IPS DF 6.9 (cell line): ENCODE results near the gene CHGA.

Source experiments
- DNase-seq: peaks from one replicate; pipeline ENCODE4 v3.0.0-alpha.2; 2013; ENCODE audit warnings: low read depth, low spot score
- H3K27ac ChIP-seq: one replicate; pipeline ENCODE4 v1.5.1; 2013; ENCODE audit warnings: low read length, control low read depth
- H3K27me3 ChIP-seq: 2 replicates; pipeline ENCODE4 v1.6.1; 2013; ENCODE audit warnings: mild to moderate bottlenecking, low read length; ENCODE audit not compliant: control insufficient read depth, insufficient read depth
- H3K36me3 ChIP-seq: 2 replicates; pipeline ENCODE4 v1.6.1; 2013; ENCODE audit warnings: low read length; ENCODE audit not compliant: control insufficient read depth, insufficient read depth
- H3K4me1 ChIP-seq: 2 replicates; pipeline ENCODE4 v1.6.1; 2013; ENCODE audit warnings: low read length; ENCODE audit not compliant: control insufficient read depth, insufficient read depth
- H3K4me3 ChIP-seq: 2 replicates; pipeline ENCODE4 v1.5.1; 2013; ENCODE audit warnings: mild to moderate bottlenecking, low read length
- H3K9me3 ChIP-seq: 2 replicates; pipeline ENCODE4 v1.6.1; 2013; ENCODE audit warnings: low read length, inconsistent platforms; ENCODE audit not compliant: control insufficient read depth, insufficient read depth
- WGBS: extraction: QIAGEN DNeasy Blood & Tissue Kit; methylation state at CpG from one replicate; pipeline ENCODE4 v1.1.7; 2013; ENCODE audit warnings: mixed read lengths, missing lambda C conversion rate; ENCODE audit not compliant: insufficient read length, insufficient coverage; 5-methylcytosine and 5-hydroxymethylcytosine counted together

CHGA gene

GRCh38 chr14:92945544-92945943 lies 22.6 kb downstream of the CHGA start:
- WGBS: no CpG with 5 or more reads among the region's 12 CpGs
- H3K27me3 ChIP-seq: no peaks in the 10 kb centered on the region

GRCh38 chr14:92945959-92946846 lies 23.3 kb downstream of the CHGA start:
- no peaks in the 10 kb centered on the region for H3K9me3 ChIP-seq
- no peak for DNase-seq
- no CpG with 5 or more reads among the region's 38 CpGs for WGBS
- H3K36me3 ChIP-seq: peaks cover 11% of the 10 kb centered on the region
- no peak overlapping the region for H3K27ac ChIP-seq
- H3K4me1 ChIP-seq: no peaks in the 10 kb centered on the region; the same call in 1 of the 2 replicates
- no peak overlapping the region for H3K4me3 ChIP-seq
- H3K27me3 ChIP-seq: no peaks in the 10 kb centered on the region

More at GRCh38 chr14:92945544-92945943, 22.6 kb downstream of the CHGA start:
- no peak overlapping the region for H3K4me3 ChIP-seq
- H3K4me1 ChIP-seq: no peaks in the 10 kb centered on the region; the same call in 1 of the 2 replicates
- H3K27ac ChIP-seq: no peak overlapping the region
- H3K36me3 ChIP-seq: peaks cover 11% of the 10 kb centered on the region
- no peak for DNase-seq
- H3K9me3 ChIP-seq: no peaks in the 10 kb centered on the region

- Histone ChIP-seq H3K9me3 (no peaks in the 10 kb centered on the region), H3K36me3 (peaks cover 9% of the 10 kb centered on the region), H3K4me1 (no peaks in the 10 kb centered on the region), H3K27me3 (no peaks in the 10 kb centered on the region), H3K27ac (no peak overlapping the region), H3K4me3 (no peak overlapping the region)
- no peak for DNase-seq
- WGBS: no CpG with 5 or more reads among the region's 12 CpGs
These were observed 24.0 kb downstream of the CHGA start for GRCh38 chr14:92946847-92947545.

GRCh38 chr14:92948647-92949046 lies 25.7 kb downstream of the CHGA start:
- H3K36me3 ChIP-seq: peaks cover 8% of the 10 kb centered on the region
- no peak for DNase-seq
- no peak overlapping the region for H3K4me3 ChIP-seq
- WGBS: no CpG with 5 or more reads among the region's 22 CpGs
- no peak overlapping the region for H3K27ac ChIP-seq
- H3K9me3 ChIP-seq: no peaks in the 10 kb centered on the region
- no peaks in the 10 kb centered on the region for H3K27me3 ChIP-seq
- no peaks in the 10 kb centered on the region for H3K4me1 ChIP-seq

GRCh38 chr14:92949496-92950192 lies 26.7 kb downstream of the CHGA start:
- no CpG with 5 or more reads among the region's 24 CpGs for WGBS

GRCh38 chr14:92950193-92950540 lies 27.2 kb downstream of the CHGA start:
- Histone ChIP-seq H3K27ac (no peak overlapping the region), H3K27me3 (no peaks in the 10 kb centered on the region), H3K4me3 (no peak overlapping the region), H3K36me3 (peaks cover 7% of the 10 kb centered on the region), H3K4me1 (no peaks in the 10 kb centered on the region), H3K9me3 (no peaks in the 10 kb centered on the region)
- WGBS: no CpG with 5 or more reads among the region's 7 CpGs
- DNase-seq: no peak

More at GRCh38 chr14:92949496-92950192, 26.7 kb downstream of the CHGA start:
- no peaks in the 10 kb centered on the region for H3K9me3 ChIP-seq
- no peak overlapping the region for H3K4me3 ChIP-seq
- no peaks in the 10 kb centered on the region for H3K27me3 ChIP-seq
- peaks cover 7% of the 10 kb centered on the region for H3K36me3 ChIP-seq
- no peaks in the 10 kb centered on the region for H3K4me1 ChIP-seq
- no peak overlapping the region for H3K27ac ChIP-seq
- no peak for DNase-seq

- Histone ChIP-seq H3K27ac (no peak overlapping the region), H3K9me3 (no peaks in the 10 kb centered on the region), H3K4me3 (no peak overlapping the region), H3K27me3 (no peaks in the 10 kb centered on the region), H3K36me3 (peaks cover 7% of the 10 kb centered on the region), H3K4me1 (no peaks in the 10 kb centered on the region)
- no peak for DNase-seq
- WGBS: no CpG with 5 or more reads among the region's 6 CpGs
These were observed 27.8 kb downstream of the CHGA start for GRCh38 chr14:92950773-92951172.

- H3K4me3 ChIP-seq: no peak overlapping the region
- no peaks in the 10 kb centered on the region for H3K4me1 ChIP-seq
- no peak overlapping the region for H3K27ac ChIP-seq
- H3K36me3 ChIP-seq: peaks cover 3% of the 10 kb centered on the region
- no peak for DNase-seq
- H3K27me3 ChIP-seq: no peaks in the 10 kb centered on the region
- no peaks in the 10 kb centered on the region for H3K9me3 ChIP-seq
- no CpG with 5 or more reads among the region's 7 CpGs for WGBS
These were observed 28.3 kb downstream of the CHGA start for GRCh38 chr14:92951261-92951660.

GRCh38 chr14:92951912-92952471 lies 29.0 kb downstream of the CHGA start:
- DNase-seq: peak; percentile 50
- Histone ChIP-seq H3K27ac (no peak overlapping the region), H3K36me3 (peaks cover 2% of the 10 kb centered on the region; the same call in 1 of the 2 replicates), H3K9me3 (no peaks in the 10 kb centered on the region), H3K4me1 (no peaks in the 10 kb centered on the region; the same call in 1 of the 2 replicates), H3K27me3 (no peaks in the 10 kb centered on the region), H3K4me3 (no peak overlapping the region)
- no CpG with 5 or more reads among the region's 18 CpGs for WGBS
